ENCODE data around the gene SLC66A1.

DNA sequence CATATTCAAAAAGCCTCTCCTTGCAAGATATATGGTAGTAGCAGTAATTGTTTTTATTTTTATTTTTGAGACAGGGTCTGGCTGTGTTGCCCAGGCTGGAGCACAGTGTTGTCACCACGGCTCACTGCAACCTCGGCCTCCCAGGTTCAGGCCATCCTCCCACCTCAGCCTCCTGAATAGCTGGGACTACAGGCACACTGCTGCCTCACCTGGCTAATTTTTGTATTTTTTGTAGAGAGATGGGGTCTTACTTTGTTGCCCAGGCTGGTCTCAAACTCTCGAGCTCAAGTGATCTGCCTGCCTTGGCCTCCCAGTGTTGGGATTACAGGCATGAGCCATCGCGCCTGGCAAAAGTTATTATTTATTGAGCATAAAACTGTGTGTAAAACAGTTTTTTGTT lies 38.4 kb downstream of the SLC66A1 start:
- TF ChIP-seq, protein P1, sequence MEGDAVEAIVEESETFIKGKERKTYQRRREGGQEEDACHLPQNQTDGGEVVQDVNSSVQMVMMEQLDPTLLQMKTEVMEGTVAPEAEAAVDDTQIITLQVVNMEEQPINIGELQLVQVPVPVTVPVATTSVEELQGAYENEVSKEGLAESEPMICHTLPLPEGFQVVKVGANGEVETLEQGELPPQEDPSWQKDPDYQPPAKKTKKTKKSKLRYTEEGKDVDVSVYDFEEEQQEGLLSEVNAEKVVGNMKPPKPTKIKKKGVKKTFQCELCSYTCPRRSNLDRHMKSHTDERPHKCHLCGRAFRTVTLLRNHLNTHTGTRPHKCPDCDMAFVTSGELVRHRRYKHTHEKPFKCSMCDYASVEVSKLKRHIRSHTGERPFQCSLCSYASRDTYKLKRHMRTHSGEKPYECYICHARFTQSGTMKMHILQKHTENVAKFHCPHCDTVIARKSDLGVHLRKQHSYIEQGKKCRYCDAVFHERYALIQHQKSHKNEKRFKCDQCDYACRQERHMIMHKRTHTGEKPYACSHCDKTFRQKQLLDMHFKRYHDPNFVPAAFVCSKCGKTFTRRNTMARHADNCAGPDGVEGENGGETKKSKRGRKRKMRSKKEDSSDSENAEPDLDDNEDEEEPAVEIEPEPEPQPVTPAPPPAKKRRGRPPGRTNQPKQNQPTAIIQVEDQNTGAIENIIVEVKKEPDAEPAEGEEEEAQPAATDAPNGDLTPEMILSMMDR (IDR thresholded peaks at IDR 0.05; ENCODE audit: borderline replicate concordance, extremely low read depth, low read length, poor library complexity, severe bottlenecking), result no peak
- no peak for TF ChIP-seq EZH2 (IDR thresholded peaks at IDR 0.05; ENCODE audit: borderline replicate concordance, low read depth, low read length, severe bottlenecking)

Measured in DND-41 (cell line).